HEK293 (cell line): ENCODE measurements around the gene USP36.

ENCODE experiments used
- CTCF ChIA-PET: fragments of 350-600 bp; formaldehyde crosslinking; extraction: SDS; loops from one replicate; lab custom pipeline; 2021; ENCODE audit warnings: antibody characterized with exemption; lab: Yijun Ruan, JAX
- POLR2A ChIA-PET: fragments of 300-600 bp; formaldehyde crosslinking; extraction: SDS; loops from one replicate; lab custom pipeline; 2020; ENCODE audit warnings: antibody characterized with exemption, inconsistent platforms; lab: Yijun Ruan, JAX
- H3K27ac ChIP-seq: fragments of 200-500 bp; sonication (Bioruptor generic); 2 replicates; pipeline ENCODE4 v1.5.1; 2014; ENCODE audit warnings: low read depth, low read length, control low read depth, inconsistent platforms; ENCODE audit errors: extremely low read depth
- H3K36me3 ChIP-seq, 2 experiments: fragments of 200-500 bp in 1 of 2; sonication (Bioruptor generic) in 1 of 2; 1 replicate in 1 of 2; 2 replicates in 1 of 2; pipeline ENCODE4 v1.5.1; 2014 to 2017; ENCODE audit warnings: inconsistent platforms in 2 of 2, low read length in 2 of 2; ENCODE audit not compliant: control insufficient read depth in 2 of 2, insufficient read depth in 1 of 2
- H3K4me1 ChIP-seq: fragments of 200-500 bp; sonication (Bioruptor generic); 2 replicates; pipeline ENCODE4 v1.5.1; 2014; ENCODE audit warnings: mild to moderate bottlenecking, low read length, inconsistent platforms; ENCODE audit not compliant: control insufficient read depth, insufficient read depth
- H3K4me3 ChIP-seq: 2 replicates; pipeline ENCODE4 v1.5.1; 2011; ENCODE audit warnings: low read depth, mild to moderate bottlenecking, control low read depth, low read length, moderate library complexity
- H3K9me3 ChIP-seq: fragments of 200-500 bp; sonication (Bioruptor generic); 2 replicates; pipeline ENCODE4 v1.5.1; 2014; ENCODE audit warnings: low read depth, low read length, inconsistent platforms; ENCODE audit not compliant: control insufficient read depth, insufficient read depth
- BCL6B ChIP-seq: fragments of 450-650 bp; formaldehyde crosslinking; IDR thresholded peaks from 2 replicates; pipeline ENCODE4 v1.5.1; 2017; ENCODE audit warnings: missing biosample characterization, missing genetic modification characterization
- CTCF ChIP-seq: fragments of 450-650 bp; formaldehyde crosslinking; IDR thresholded peaks from 2 replicates; pipeline ENCODE4 v1.5.1; 2016; ENCODE audit warnings: missing biosample characterization, missing genetic modification characterization
- EGR2 ChIP-seq: fragments of 450-650 bp; formaldehyde crosslinking; IDR thresholded peaks from 2 replicates; pipeline ENCODE4 v1.5.1; 2016; ENCODE audit warnings: low read depth, missing biosample characterization, missing genetic modification characterization
- GLI2 ChIP-seq: fragments of 450-650 bp; formaldehyde crosslinking; IDR thresholded peaks from 2 replicates; pipeline ENCODE4; 2017; ENCODE audit warnings: missing biosample characterization, missing genetic modification characterization, low read depth, borderline replicate concordance
- GLIS2 ChIP-seq: fragments of 450-650 bp; formaldehyde crosslinking; IDR thresholded peaks from 2 replicates; pipeline ENCODE4 v1.5.1; 2016; ENCODE audit warnings: missing biosample characterization, missing genetic modification characterization
- HOXC10 ChIP-seq: sonication (generic); formaldehyde crosslinking; IDR thresholded peaks from 2 replicates; pipeline ENCODE4 v1.8.1; 2023; ENCODE audit warnings: mild to moderate bottlenecking, missing genetic modification reagents
- IKZF3 ChIP-seq: fragments of 450-650 bp; IDR thresholded peaks from 2 replicates; pipeline ENCODE4 v1.5.0; 2018; ENCODE audit warnings: missing biosample characterization, mild to moderate bottlenecking, missing genetic modification characterization, moderate library complexity
- KLF7 ChIP-seq: fragments of 450-650 bp; formaldehyde crosslinking; IDR thresholded peaks from 2 replicates; pipeline ENCODE4 v1.5.1; 2016; ENCODE audit warnings: missing biosample characterization, missing genetic modification characterization, borderline replicate concordance
- MZF1 ChIP-seq: fragments of 450-650 bp; formaldehyde crosslinking; IDR thresholded peaks from 2 replicates; pipeline ENCODE4 v1.5.1; 2017; ENCODE audit warnings: missing biosample characterization, missing genetic modification characterization, borderline replicate concordance
- PRDM10 ChIP-seq: fragments of 450-650 bp; formaldehyde crosslinking; IDR thresholded peaks from 2 replicates; pipeline ENCODE4 v1.5.1; 2016; ENCODE audit warnings: missing biosample characterization, missing genetic modification characterization
- SALL2 ChIP-seq: fragments of 450-650 bp; formaldehyde crosslinking; IDR thresholded peaks from 2 replicates; pipeline ENCODE4 v1.5.0; 2017; ENCODE audit warnings: missing biosample characterization, mild to moderate bottlenecking, missing genetic modification characterization, borderline replicate concordance
- ZBTB8A ChIP-seq: fragments of 450-650 bp; formaldehyde crosslinking; IDR thresholded peaks from 2 replicates; pipeline ENCODE4 v1.5.1; 2016; ENCODE audit warnings: missing biosample characterization, missing genetic modification characterization
- ZNF24 ChIP-seq: fragments of 450-650 bp; formaldehyde crosslinking; IDR thresholded peaks from 2 replicates; pipeline ENCODE4 v1.5.1; 2016; ENCODE audit warnings: missing biosample characterization, missing genetic modification characterization
- ZNF335 ChIP-seq: fragments of 450-650 bp; formaldehyde crosslinking; conservative IDR thresholded peaks from 2 replicates; pipeline ENCODE4 v1.5.1; 2016; ENCODE audit warnings: missing biosample characterization, missing genetic modification characterization
- ZNF510 ChIP-seq: fragments of 450-650 bp; formaldehyde crosslinking; IDR thresholded peaks from 2 replicates; pipeline ENCODE4 v1.5.1; 2018; ENCODE audit warnings: mild to moderate bottlenecking, missing genetic modification characterization, missing biosample characterization; ENCODE audit not compliant: insufficient replicate concordance
- ZNF521 ChIP-seq: fragments of 450-650 bp; formaldehyde crosslinking; IDR thresholded peaks from 2 replicates; pipeline ENCODE4 v1.5.1; 2017; ENCODE audit warnings: missing biosample characterization, mild to moderate bottlenecking, missing genetic modification characterization
- ZNF558 ChIP-seq: fragments of 450-650 bp; formaldehyde crosslinking; IDR thresholded peaks from 2 replicates; pipeline ENCODE4 v1.5.1; 2016; ENCODE audit warnings: missing biosample characterization, missing genetic modification characterization
- ZNF600 ChIP-seq: fragments of 450-650 bp; formaldehyde crosslinking; IDR thresholded peaks from 2 replicates; pipeline ENCODE4 v1.5.1; 2016; ENCODE audit warnings: missing biosample characterization, missing genetic modification characterization
- ZNF629 ChIP-seq: fragments of 450-650 bp; formaldehyde crosslinking; IDR thresholded peaks from 2 replicates; pipeline ENCODE4 v1.5.1; 2017; ENCODE audit warnings: missing biosample characterization, missing genetic modification characterization
- ZNF692 ChIP-seq: fragments of 450-650 bp; formaldehyde crosslinking; IDR thresholded peaks from 2 replicates; pipeline ENCODE4 v1.5.1; 2016; ENCODE audit warnings: missing biosample characterization, missing genetic modification characterization
- ZSCAN30 ChIP-seq: fragments of 450-650 bp; IDR thresholded peaks from 2 replicates; pipeline ENCODE4 v1.5.1; 2018; ENCODE audit warnings: missing biosample characterization, mild to moderate bottlenecking, missing genetic modification characterization, moderate library complexity

The USP36 gene

GRCh38 chr17:78842881-78843565 is 2.4 kb upstream of the USP36 start (continued):
- TF ChIP-seq PRDM10 (peak; percentile 88), CTCF (tag by site-specific recombination) (peak; percentile 82), ZNF335 (peak; percentile 69)

- ChIA-PET POLR2A (interaction anchor here (0.5 to 1.2 kb wide), 5 partner anchors 14 to 169 kb away, joined by 3 to 4 read pairs (median 4); partner anchors contain the start of gene CANT1), CTCF (interaction anchor here (0.6 to 1.2 kb wide), 2 partner anchors 172 to 343 kb away, joined by 3 read pairs; no protein-coding TSS in a partner anchor)
- Histone ChIP-seq H3K9me3 (no peaks in the 10 kb centered on the region), H3K36me3 (peaks cover 25 to 28% of the 10 kb centered on the region in 2 experiments), H3K4me3 (peak overlapping the region; percentile 79), H3K27ac (peak overlapping the region; percentile 83)
- TF ChIP-seq ZSCAN30 (tag by site-specific recombination) (0 out of 2 replicates have a peak, but pooled peaks have one; percentile 49), EGR2 (no peak), IKZF3 (tag by site-specific recombination) (0 out of 2 replicates have a peak, but pooled peaks have one; percentile 22)
- TF ChIP-seq, all 188 proteins: peak for 2
- peaks cover 8% of the 10 kb centered on the region; the same call in 1 of the 2 replicates for H3K4me1 ChIP-seq
These were observed 159 bp downstream of the USP36 start for GRCh38 chr17:78840530-78840779.

- Histone ChIP-seq H3K27ac (peak overlapping the region; percentile 83), H3K4me1 (peaks cover 8% of the 10 kb centered on the region; the same call in 1 of the 2 replicates), H3K9me3 (no peaks in the 10 kb centered on the region), H3K4me3 (peak overlapping the region; percentile 79), H3K36me3 (peaks cover 30 to 33% of the 10 kb centered on the region in 2 experiments)
- POLR2A ChIA-PET = interaction anchor here (0.5 to 1.2 kb wide), 5 partner anchors 15 to 170 kb away, joined by 3 to 4 read pairs (median 4); partner anchors contain the start of gene CANT1
- CTCF ChIA-PET = interaction anchor here (0.6 to 1.2 kb wide), 2 partner anchors 173 to 343 kb away, joined by 3 read pairs; no protein-coding TSS in a partner anchor
- no peak for TF ChIP-seq SALL2
- TF ChIP-seq GLI2 (tag by site-specific recombination) = no peak
- TF ChIP-seq ZNF510 = no peak
- TF ChIP-seq MZF1 (tag by site-specific recombination) = no peak
- TF ChIP-seq ZNF558 = no peak
- TF ChIP-seq ZNF692 = peak; percentile 17; the same call in 1 of the 2 replicates
- no peak for TF ChIP-seq ZBTB8A (tag by site-specific recombination)
- no peak for TF ChIP-seq ZNF24 (tag by site-specific recombination)
- TF ChIP-seq ZNF600 (tag by site-specific recombination) = peak; percentile 61; the same call in 1 of the 2 replicates
- peak; percentile 61; the same call in 1 of the 2 replicates for TF ChIP-seq KLF7
- no peak for TF ChIP-seq ZNF521 (tag by site-specific recombination)
- 0 out of 2 replicates have a peak, but pooled peaks have one; percentile 20 for TF ChIP-seq HOXC10
- peak; percentile 79 for TF ChIP-seq ZNF335
- peak; percentile 65; the same call in 1 of the 2 replicates for TF ChIP-seq GLIS2 (tag by site-specific recombination)
- no peak for TF ChIP-seq ZNF629 (tag by site-specific recombination)
- no peak for TF ChIP-seq BCL6B (tag by site-specific recombination)
These were observed 668 bp downstream of the USP36 start for GRCh38 chr17:78839762-78840529.
